RWPE1 (cell line): ENCODE data around the gene WDR5.
"Not testable (repeated sequence)": the region's sequence is repeated elsewhere in the genome, so short reads cannot be mapped to it uniquely, and the experiment has no call there.

Experiments used
- CTCF ChIA-PET: fragments of 350-600 bp; sonication (Branson Sonifier 250); formaldehyde crosslinking; extraction: SDS; loops from one replicate; lab custom pipeline; 2021; lab: Yijun Ruan, JAX
- POLR2A ChIA-PET: fragments of 400-600 bp; formaldehyde crosslinking; extraction: SDS; loops from one replicate; lab custom pipeline; 2020; ENCODE audit warnings: antibody characterized with exemption; ENCODE audit not compliant: low non-redundant PET; lab: Yijun Ruan, JAX
- DNase-seq: peaks from one replicate; pipeline ENCODE4 v3.0.0; 2012; ENCODE audit warnings: low spot score
- H3K27ac ChIP-seq: fragments of 450-650 bp; 2 replicates; pipeline ENCODE4 v1.5.1; 2017
- CTCF ChIP-seq: fragments of 450-650 bp; conservative IDR thresholded peaks from 2 replicates; pipeline ENCODE4 v1.5.1; 2017; ENCODE audit warnings: low read depth, mild to moderate bottlenecking

The WDR5 gene

GRCh38 chr9:134101623-134102149, 34.2 kb upstream of the WDR5 start:
- POLR2A ChIA-PET = no interaction called here
- no peak overlapping the region for H3K27ac ChIP-seq
- no peak for DNase-seq
- CTCF ChIA-PET = no interaction called here
- no peak for TF ChIP-seq CTCF

DNA sequence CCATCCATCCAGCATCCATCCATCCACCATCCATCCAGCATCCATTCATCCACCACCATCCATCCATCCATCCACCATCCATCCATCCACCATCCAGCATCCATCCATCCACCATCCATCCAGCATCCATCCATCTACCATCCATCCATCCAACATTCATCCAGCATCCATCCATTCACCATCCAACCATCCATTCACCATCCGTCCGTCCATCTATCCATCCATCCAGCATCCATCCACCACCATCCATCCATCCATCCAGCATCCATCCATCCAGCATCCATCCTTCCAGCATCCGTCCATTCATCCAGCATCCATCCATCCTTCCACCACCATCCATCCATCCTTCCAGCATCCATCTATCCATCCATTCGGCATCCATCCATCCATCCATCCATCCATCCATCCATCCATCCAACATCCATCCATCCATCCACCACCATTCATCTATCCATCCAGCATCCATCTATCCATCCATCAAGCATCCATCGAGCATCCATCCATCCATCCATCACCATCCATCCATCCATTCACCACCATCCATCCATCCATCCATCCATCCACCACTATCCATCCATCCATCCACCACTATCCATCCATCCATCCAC, 32.4 kb upstream of the WDR5 start:
- ChIA-PET POLR2A (no interaction called here), CTCF (no interaction called here)
- no peak for TF ChIP-seq CTCF
- H3K27ac ChIP-seq = no peak overlapping the region
- no peak for DNase-seq

DNA sequence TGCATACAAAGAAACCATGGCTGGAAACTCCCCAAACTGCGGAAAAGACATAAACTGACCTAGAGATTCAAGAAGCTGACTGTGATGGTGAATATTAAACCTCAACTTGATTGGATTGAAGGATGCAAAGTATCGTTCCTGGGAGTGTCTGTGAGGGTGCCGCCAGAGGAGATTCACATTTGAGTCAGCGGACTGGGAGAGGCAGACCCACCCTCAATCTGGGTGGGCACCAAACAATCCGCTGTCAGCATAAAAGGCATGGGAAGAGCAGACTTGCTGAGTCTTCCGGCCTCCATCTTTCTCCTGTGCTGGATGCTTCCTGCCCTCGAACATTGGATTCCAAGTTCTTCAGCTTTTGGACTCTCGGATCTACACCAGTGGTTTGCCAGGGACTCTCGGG, 24.8 kb upstream of the WDR5 start:
- no peak for DNase-seq
- ChIA-PET CTCF (interaction anchor here (0.6 to 0.7 kb wide), 2 partner anchors 678 to 1563 kb away, joined by 3 to 4 read pairs; no protein-coding TSS in a partner anchor), POLR2A (no interaction called here)
- TF ChIP-seq CTCF = no peak
- no peak overlapping the region for H3K27ac ChIP-seq

GRCh38 chr9:134112561-134112960, 23.3 kb upstream of the WDR5 start:
- CTCF ChIA-PET = interaction anchor here (0.6 kb wide), 1 partner anchor 18 kb away, joined by 4 read pairs; no protein-coding TSS in a partner anchor
- no peak overlapping the region for H3K27ac ChIP-seq
- POLR2A ChIA-PET = no interaction called here
- no peak for DNase-seq
- TF ChIP-seq CTCF = no peak

DNA sequence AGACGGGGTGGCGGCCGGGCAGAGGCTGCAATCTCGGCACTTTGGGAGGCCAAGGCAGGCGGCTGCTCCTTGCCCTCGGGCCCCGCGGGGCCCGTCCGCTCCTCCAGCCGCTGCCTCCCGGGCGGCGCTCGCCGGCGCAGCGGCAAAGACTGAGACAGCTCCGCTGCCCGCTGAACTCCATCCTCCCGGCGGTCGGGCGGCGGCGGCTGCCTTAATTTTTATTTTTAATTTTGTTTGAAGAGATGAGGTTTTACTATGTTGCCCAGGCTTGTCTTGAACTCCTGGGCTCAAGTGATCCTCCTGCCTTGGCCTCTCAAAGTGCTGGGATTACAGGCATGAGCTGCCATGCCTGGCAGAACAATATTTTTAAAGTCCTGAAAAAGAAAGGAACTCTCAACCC, 16.9 kb upstream of the WDR5 start:
- H3K27ac ChIP-seq, CTCF ChIA-PET, DNase-seq, POLR2A ChIA-PET: not testable (repeated sequence)

DNA sequence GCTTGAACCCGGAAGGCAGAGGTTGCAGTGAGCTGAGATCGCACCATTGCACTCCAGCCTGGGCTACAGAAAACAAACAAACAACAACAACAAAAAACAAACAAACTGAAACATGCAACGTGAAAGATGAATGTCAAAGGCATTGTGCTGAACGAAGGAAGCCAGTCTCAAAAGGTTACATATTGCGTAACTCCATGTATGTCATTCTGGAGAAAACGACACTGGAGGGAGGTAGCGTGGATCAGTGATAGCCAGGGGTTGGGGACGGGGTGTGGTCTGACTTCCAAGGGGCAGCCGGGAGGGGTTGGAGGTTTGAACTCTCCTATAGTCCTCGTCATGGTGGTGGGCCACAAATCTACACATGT, 12.1 kb upstream of the WDR5 start:
- H3K27ac ChIP-seq = no peak overlapping the region
- ChIA-PET CTCF (no interaction called here), POLR2A (no interaction called here)
- DNase-seq = no peak
- TF ChIP-seq CTCF = no peak

DNA sequence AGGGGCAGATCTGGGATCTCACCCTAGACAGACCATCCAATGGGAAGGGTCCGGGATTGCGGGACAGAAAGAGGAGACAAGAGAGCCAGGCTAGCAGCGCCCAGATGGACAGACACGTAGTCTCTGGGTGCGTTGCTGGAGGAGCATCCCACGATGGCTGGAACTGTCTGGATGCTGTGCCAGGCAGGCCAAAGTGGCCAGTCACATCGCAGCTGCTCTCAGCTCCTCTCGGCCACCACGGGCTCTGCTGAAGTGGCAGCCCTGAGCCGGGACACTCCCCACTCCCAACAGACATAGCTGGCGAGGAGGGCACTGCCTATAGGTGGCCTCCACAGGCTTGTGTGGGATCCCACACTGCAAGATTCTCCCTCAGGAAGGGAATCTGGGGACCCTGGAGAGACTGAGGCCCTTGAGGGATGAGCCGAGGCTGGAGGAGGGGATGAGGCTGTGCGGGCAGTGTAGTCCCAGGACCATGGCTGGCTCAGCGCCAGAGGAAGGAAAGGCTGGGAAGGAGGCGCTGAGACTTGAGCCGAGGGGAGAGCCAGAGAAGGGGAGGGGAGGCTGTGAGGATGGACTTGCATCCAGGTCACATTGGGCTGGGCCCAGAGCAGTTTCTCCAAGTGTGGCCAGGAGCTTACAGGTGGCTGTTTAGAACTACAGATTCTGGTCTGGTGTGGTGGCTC, 10.3 kb upstream of the WDR5 start:
- no peak for TF ChIP-seq CTCF
- ChIA-PET CTCF (no interaction called here), POLR2A (no interaction called here)
- DNase-seq = no peak
- no peak overlapping the region for H3K27ac ChIP-seq
